Gastroesophageal sphincter (tissue), 4 donors: ENCODE measurements around the gene DNAJA3. TPM values are rescaled to one million over a fixed set of nuclear protein-coding genes. Genes with fewer than 3 reads are reported as not detected.

Experiments used
- ATAC-seq: fragments of 150-250 bp; one replicate; pipeline ENCODE4 v1.9.1; 2016; ENCODE audit warnings: mild to moderate bottlenecking, moderate library complexity
- H3K27ac ChIP-seq, 4 donors: fragments of 200-600 bp; sonication (generic) in 3 of 4; 1 replicate in 3 of 4; 2 replicates in 1 of 4; pipeline ENCODE4 v1.5.1; 2016 to 2019
- H3K27me3 ChIP-seq: fragments of 200-600 bp; sonication (generic); one replicate; pipeline ENCODE4 v1.5.1; 2019
- H3K36me3 ChIP-seq, 2 donors: fragments of 200-600 bp; sonication (generic); one replicate each; pipeline ENCODE4 v1.5.1; 2019; ENCODE audit warnings: control low read depth in 1 of 2
- H3K4me1 ChIP-seq, 3 donors: fragments of 200-600 bp; sonication (generic); 1 replicate in 2 of 3; 2 replicates in 1 of 3; pipeline ENCODE4 v1.5.1; 2016 to 2019; ENCODE audit warnings: control low read depth in 2 of 3
- H3K4me3 ChIP-seq, 2 donors: fragments of 200-600 bp; sonication (generic); one replicate each; pipeline ENCODE4 v1.5.1; 2019; ENCODE audit warnings: mild to moderate bottlenecking in 1 of 2, moderate library complexity in 1 of 2
- H3K9me3 ChIP-seq, 3 donors: fragments of 200-600 bp; sonication (generic); one replicate each; pipeline ENCODE4 v1.5.1; 2017 to 2019; ENCODE audit warnings: control low read depth in 2 of 3
- CTCF ChIP-seq, 4 experiments: fragments of 200-600 bp in 2 of 4; fragments of 450-650 bp in 2 of 4; sonication (generic) in 1 of 4; IDR thresholded peaks; one replicate each; pipeline ENCODE4 v1.5.1; 2017 to 2019; ENCODE audit warnings: antibody characterized with exemption in 4 of 4, mild to moderate bottlenecking in 2 of 4, moderate library complexity in 2 of 4
- EP300 ChIP-seq: sonication (generic); formaldehyde crosslinking; IDR thresholded peaks from one replicate; pipeline ENCODE4 v1.6.1; 2017; ENCODE audit warnings: antibody characterized with exemption, mild to moderate bottlenecking
- POLR2A ChIP-seq, 2 donors: fragments of 450-650 bp; IDR thresholded peaks; one replicate each; pipeline ENCODE4 v1.6.1; 2017; ENCODE audit warnings: antibody characterized with exemption in 2 of 2, mild to moderate bottlenecking in 2 of 2, moderate library complexity in 1 of 2
- POLR2AphosphoS5 ChIP-seq: sonication (generic); formaldehyde crosslinking; IDR thresholded peaks from one replicate; pipeline ENCODE4 v1.6.1; 2017; ENCODE audit warnings: antibody characterized with exemption
- WGBS, 2 donors: methylation state at CpG; one replicate each; pipeline ENCODE4 v1.1.5; 2018; ENCODE audit warnings: low coverage in 1 of 2; 5-methylcytosine and 5-hydroxymethylcytosine counted together
- total RNA-seq, 4 donors: library from RNA; depleted of rRNA; stranded (reverse); fragments of >200 nt; gene quantifications; one replicate each; pipeline ENCODE4 v1.1.0, GENCODE V29; 2016

DNAJA3 gene
- total RNA-seq, 4 donors from 2014 or later, result 39.6 to 55.6 (median 43.9) TPM

GRCh38 chr16:4475880-4476788 is 50.5 kb downstream of the DNAJA3 start, which contains the start of gene HMOX2:
Gene HMOX2 (plus strand): TSS chr16:4476398. CDS start chr16:4505525, 29,127 bp downstream.
- Histone ChIP-seq H3K27ac (peak within 1 kb of the TSS; percentile 31 to 85 (median 84)), H3K4me3 (peak within 1 kb of the TSS; percentile 76 to 96), H3K4me1 (peaks cover 0 to 50% (median 12%) of the 10 kb centered on the region in 3 donors), H3K27me3 (no peaks in the 10 kb centered on the region), H3K9me3 (no peaks in the 10 kb centered on the region), H3K36me3 (no peaks in the 10 kb centered on the region)
- peak; percentile 96 for ATAC-seq
- 35 to 88% methylated on average over 7 to 8 of the region's 70 CpGs for WGBS, 2 donors
- peak; percentile 87 for TF ChIP-seq POLR2AphosphoS5
- peak; percentile 67 to 82 for TF ChIP-seq POLR2A (IDR thresholded peaks at IDR 0.05)
- TF ChIP-seq CTCF (IDR thresholded peaks at IDR 0.05), result peak in 3 of 4 experiments; percentile 34 to 55 (median 40)
- TF ChIP-seq EP300, result no peak

- Histone ChIP-seq H3K36me3 (no peaks in the 10 kb centered on the region), H3K4me3 (no peak overlapping the region), H3K9me3 (no peaks in the 10 kb centered on the region), H3K27me3 (no peaks in the 10 kb centered on the region), H3K27ac (no peak overlapping the region), H3K4me1 (peaks cover 0 to 53% (median 12%) of the 10 kb centered on the region in 3 donors)
- 54 to 83% methylated on average over 1 to 2 of the region's 2 CpGs for WGBS, 2 donors
- ATAC-seq, result no peak
- no peak for TF ChIP-seq POLR2A (IDR thresholded peaks at IDR 0.05)
- TF ChIP-seq EP300, result no peak
- TF ChIP-seq CTCF (IDR thresholded peaks at IDR 0.05), result no peak
- TF ChIP-seq POLR2AphosphoS5, result no peak
These were observed 52.3 kb downstream of the DNAJA3 start for GRCh38 chr16:4477966-4478365.

GRCh38 chr16:4481526-4481925 is 55.9 kb downstream of the DNAJA3 start:
- Histone ChIP-seq H3K27me3 (no peaks in the 10 kb centered on the region), H3K27ac (no peak overlapping the region), H3K4me1 (peaks cover 0 to 27% (median 9%) of the 10 kb centered on the region in 3 donors), H3K9me3 (no peaks in the 10 kb centered on the region), H3K36me3 (peaks cover 0 to 29% of the 10 kb centered on the region in 2 donors), H3K4me3 (no peak overlapping the region)
- ATAC-seq, result no peak
- 67% methylated on average over 2 of the region's 2 CpGs; no CpG with 5 or more reads in 1 of the 2 donors for WGBS, 2 donors
- no peak for TF ChIP-seq EP300
- TF ChIP-seq POLR2AphosphoS5, result no peak
- no peak for TF ChIP-seq CTCF (IDR thresholded peaks at IDR 0.05)
- TF ChIP-seq POLR2A (IDR thresholded peaks at IDR 0.05), result no peak

- no peak for TF ChIP-seq CTCF (IDR thresholded peaks at IDR 0.05)
- TF ChIP-seq POLR2A (IDR thresholded peaks at IDR 0.05), result no peak
- no peak for TF ChIP-seq EP300
- no peak for TF ChIP-seq POLR2AphosphoS5
- Histone ChIP-seq H3K9me3 (no peaks in the 10 kb centered on the region), H3K36me3 (peaks cover 0 to 33% of the 10 kb centered on the region in 2 donors), H3K4me3 (no peak overlapping the region), H3K4me1 (peaks cover 0 to 27% (median 8%) of the 10 kb centered on the region in 3 donors), H3K27me3 (no peaks in the 10 kb centered on the region), H3K27ac (no peak overlapping the region)
- no peak for ATAC-seq
- WGBS, 2 donors, result 81 to 93% methylated on average over 1 of the region's 1 CpG
These were observed 56.3 kb downstream of the DNAJA3 start for GRCh38 chr16:4481963-4482362.
